OCI-LY7 (cell line): ENCODE measurements around the gene RPL31. TPM values are rescaled to one million over a fixed set of nuclear protein-coding genes. Genes with fewer than 3 reads are reported as not detected.

Experiments used
- BruUV-seq: library from RNA; stranded (reverse); fragments of 400-500 nt; replicated peaks from 2 replicates; lab custom pipeline; 2021; lab: Mats Ljungman, UMichigan
- CTCF ChIA-PET: fragments of 300-600 bp; sonication (Branson Sonifier 250); formaldehyde crosslinking; loops from one replicate; lab custom pipeline; 2022; ENCODE audit warnings: antibody characterized with exemption; ENCODE audit not compliant: unreplicated experiment; lab: Charles Lee
- POLR2A ChIA-PET: fragments of 300-600 bp; sonication (Branson Sonifier 250); formaldehyde crosslinking; loops from one replicate; lab custom pipeline; 2022; ENCODE audit warnings: antibody characterized with exemption; lab: Charles Lee
- DNase-seq: peaks from one replicate; pipeline ENCODE4 v3.0.0-alpha.2; 2015; ENCODE audit warnings: low spot score
- H2AFZ ChIP-seq: fragments of 200-600 bp; sonication (generic), shearing (Covaris generic); 2 replicates; pipeline ENCODE4 v1.6.1; 2014; ENCODE audit warnings: mild to moderate bottlenecking, antibody characterized with exemption, low read length, moderate library complexity
- H3K27ac ChIP-seq: fragments of 200-600 bp; sonication (generic); 2 replicates; pipeline ENCODE4 v1.5.1; 2014; ENCODE audit warnings: mixed run types, low read depth, mild to moderate bottlenecking, moderate library complexity, low read length, inconsistent platforms; ENCODE audit not compliant: poor library complexity, severe bottlenecking
- H3K36me3 ChIP-seq: fragments of 200-600 bp; sonication (generic); 2 replicates; pipeline ENCODE4 v1.6.1; 2014; ENCODE audit warnings: mild to moderate bottlenecking, antibody characterized with exemption, low read length, moderate library complexity, mixed read lengths; ENCODE audit not compliant: insufficient read depth
- H3K4me1 ChIP-seq: fragments of 200-600 bp; sonication (generic); 2 replicates; pipeline ENCODE4 v1.5.1; 2014; ENCODE audit warnings: mild to moderate bottlenecking, low read length; ENCODE audit not compliant: insufficient read depth, poor library complexity, severe bottlenecking
- H3K4me2 ChIP-seq: fragments of 200-600 bp; sonication (generic); 2 replicates; pipeline ENCODE4 v1.6.1; 2014; ENCODE audit warnings: mild to moderate bottlenecking, low read length
- H3K4me3 ChIP-seq: fragments of 200-600 bp; sonication (generic); 2 replicates; pipeline ENCODE4 v1.5.1; 2014; ENCODE audit warnings: mild to moderate bottlenecking, low read depth, low read length; ENCODE audit not compliant: poor library complexity, severe bottlenecking
- H3K79me2 ChIP-seq: fragments of 200-600 bp; sonication (generic); 2 replicates; pipeline ENCODE4 v1.6.1; 2016; ENCODE audit warnings: low read depth, mild to moderate bottlenecking, low read length, moderate library complexity, mixed read lengths; ENCODE audit not compliant: insufficient read depth
- H3K9me2 ChIP-seq: fragments of 200-600 bp; sonication (generic); 2 replicates; pipeline ENCODE4 v1.6.1; 2016; ENCODE audit warnings: mild to moderate bottlenecking, low read length, mixed read lengths; ENCODE audit not compliant: insufficient read depth
- H3K9me3 ChIP-seq: fragments of 200-600 bp; sonication (generic); 2 replicates; pipeline ENCODE4 v1.6.1; 2014; ENCODE audit warnings: mild to moderate bottlenecking, mixed run types, low read length, mixed read lengths
- H4K20me1 ChIP-seq: fragments of 200-600 bp; sonication (generic); 2 replicates; pipeline ENCODE4 v1.6.1; 2014; ENCODE audit warnings: mild to moderate bottlenecking, antibody characterized with exemption, low read length, moderate library complexity, mixed read lengths; ENCODE audit not compliant: insufficient read depth
- CTCF ChIP-seq: fragments of 200-600 bp; sonication (generic); conservative IDR thresholded peaks from 2 replicates; pipeline ENCODE4 v1.5.1; 2014; ENCODE audit warnings: mild to moderate bottlenecking, antibody characterized with exemption, low read length, moderate library complexity, mixed read lengths
- EZH2phosphoT487 ChIP-seq: fragments of 200-600 bp; sonication (generic); IDR thresholded peaks from 2 replicates; pipeline ENCODE4 v1.6.1; 2018; ENCODE audit warnings: low read depth, borderline replicate concordance, mild to moderate bottlenecking, mixed run types, antibody characterized with exemption, low read length, moderate library complexity, mixed read lengths
- intact Hi-C: fragments of 100-400 bp; cut with micrococcal nuclease; formaldehyde crosslinking; loops from one replicate; pipeline ENCODE4 v1.10.0; 2022; ENCODE audit not compliant: unreplicated experiment
- total RNA-seq, 2 experiments: library from RNA; depleted of rRNA in 1 of 2; stranded (reverse); fragments of >200 nt in 1 of 2; shearing (Covaris generic) in 1 of 2; gene quantifications; 2 replicates each; pipeline ENCODE4 v1.2.3, GENCODE V29; 2014 to 2022

The RPL31 gene
- total RNA-seq, 2 experiments from 2014 or later = 1,348 to 1,991 TPM

- Histone ChIP-seq H3K79me2 (no peaks in the 10 kb centered on the region), H3K36me3 (no peaks in the 10 kb centered on the region), H3K4me1 (no peaks in the 10 kb centered on the region), H3K4me3 (no peak overlapping the region), H2AFZ (0 out of 2 replicates have a peak overlapping the region, but pooled peaks have one; percentile 19), H3K4me2 (no peak overlapping the region), H3K9me2 (no peaks in the 10 kb centered on the region), H4K20me1 (no peaks in the 10 kb centered on the region), H3K27ac (no peak overlapping the region), H3K9me3 (no peaks in the 10 kb centered on the region)
- POLR2A ChIA-PET = interaction anchor here (0.7 kb wide), 1 partner anchor 729 kb away, joined by 3 read pairs; no protein-coding TSS in a partner anchor
- DNase-seq = peak; percentile 11
- no TSS peak for BruUV-seq
- intact Hi-C loops = no loop called here
- CTCF ChIA-PET = no interaction called here
- TF ChIP-seq CTCF = peak; percentile 63
- TF ChIP-seq EZH2phosphoT487 = no peak
Measured at GRCh38 chr2:101038455-101039255, 36.6 kb downstream of the RPL31 start.

GRCh38 chr2:101040072-101040471 lies 38.0 kb downstream of the RPL31 start:
- Histone ChIP-seq H3K4me1 (no peaks in the 10 kb centered on the region), H3K36me3 (no peaks in the 10 kb centered on the region), H3K4me2 (no peak overlapping the region), H2AFZ (no peak overlapping the region), H3K9me2 (no peaks in the 10 kb centered on the region), H3K79me2 (no peaks in the 10 kb centered on the region), H3K4me3 (no peak overlapping the region), H3K27ac (no peak overlapping the region), H3K9me3 (no peaks in the 10 kb centered on the region), H4K20me1 (no peaks in the 10 kb centered on the region)
- POLR2A ChIA-PET = no interaction called here
- TF ChIP-seq EZH2phosphoT487 (no peak), CTCF (no peak)
- no TSS peak for BruUV-seq
- CTCF ChIA-PET = no interaction called here
- DNase-seq = no peak
- intact Hi-C loops = loop anchor here (10.0 kb wide), 1 partner anchor 1085 kb away; no protein-coding TSS in a partner anchor

GRCh38 chr2:101040761-101041160 lies 38.7 kb downstream of the RPL31 start:
- H3K36me3 ChIP-seq = no peaks in the 10 kb centered on the region
- CTCF ChIA-PET = no interaction called here
- no peaks in the 10 kb centered on the region for H3K9me3 ChIP-seq
- no peak overlapping the region for H3K27ac ChIP-seq
- no peak overlapping the region for H3K4me3 ChIP-seq
- no peak for DNase-seq
- no peak for TF ChIP-seq CTCF
- TF ChIP-seq EZH2phosphoT487 = no peak
- H4K20me1 ChIP-seq = no peaks in the 10 kb centered on the region
- POLR2A ChIA-PET = no interaction called here
- intact Hi-C loops = loop anchor here (10.0 kb wide), 1 partner anchor 1084 kb away; no protein-coding TSS in a partner anchor
- H3K79me2 ChIP-seq = no peaks in the 10 kb centered on the region
- BruUV-seq = no TSS peak
- H3K4me2 ChIP-seq = no peak overlapping the region
- H3K4me1 ChIP-seq = no peaks in the 10 kb centered on the region
- no peak overlapping the region for H2AFZ ChIP-seq
- no peaks in the 10 kb centered on the region for H3K9me2 ChIP-seq
